NCI-H128 (cell line): Measurements from ENCODE around the gene CCDC183.
A peak's percentile ranks its signal among the peaks of the same experiment; 100 is the strongest.
"Not testable (repeated sequence)": the region's sequence is repeated elsewhere in the genome, so short reads cannot be mapped to it uniquely, and the experiment has no call there.

Experiments used
- DNase-seq: peaks from one replicate; lab custom pipeline; 2025; ENCODE audit not compliant: unreplicated experiment; lab: John Stamatoyannopoulos, UW

Gene CCDC183

DNA sequence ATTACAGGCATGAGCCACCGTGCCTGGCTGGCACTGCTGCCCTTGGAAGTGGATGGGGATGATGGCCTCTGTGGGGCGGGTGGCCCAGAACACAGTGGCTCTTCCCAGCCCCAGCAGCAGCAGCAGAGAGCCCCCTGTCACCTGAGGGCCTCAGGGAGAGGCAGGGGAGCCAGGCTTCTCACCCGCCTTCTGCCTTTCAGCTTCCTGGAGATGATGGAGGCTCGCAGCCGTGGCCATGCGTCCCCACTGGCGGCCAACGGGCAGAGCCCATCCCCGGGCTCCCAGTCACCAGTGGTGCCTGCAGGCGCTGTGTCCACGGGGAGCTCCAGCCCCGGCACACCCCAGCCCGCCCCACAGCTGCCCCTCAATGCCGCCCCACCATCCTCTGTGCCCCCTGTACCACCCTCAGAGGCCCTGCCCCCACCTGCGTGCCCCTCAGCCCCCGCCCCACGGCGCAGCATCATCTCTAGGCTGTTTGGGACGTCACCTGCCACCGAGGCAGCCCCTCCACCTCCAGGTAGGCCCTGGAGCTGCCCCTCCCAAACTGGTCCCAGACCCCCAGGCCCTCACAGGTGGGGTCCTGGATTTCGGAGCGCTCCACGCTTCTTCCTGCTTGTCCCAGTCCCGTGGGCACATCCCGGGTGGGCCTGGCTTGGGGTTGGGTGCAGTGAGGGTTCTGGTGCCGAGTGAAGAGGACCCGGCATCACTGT is 41.2 kb downstream of the CCDC183 start:
- DNase-seq: no peak

DNA sequence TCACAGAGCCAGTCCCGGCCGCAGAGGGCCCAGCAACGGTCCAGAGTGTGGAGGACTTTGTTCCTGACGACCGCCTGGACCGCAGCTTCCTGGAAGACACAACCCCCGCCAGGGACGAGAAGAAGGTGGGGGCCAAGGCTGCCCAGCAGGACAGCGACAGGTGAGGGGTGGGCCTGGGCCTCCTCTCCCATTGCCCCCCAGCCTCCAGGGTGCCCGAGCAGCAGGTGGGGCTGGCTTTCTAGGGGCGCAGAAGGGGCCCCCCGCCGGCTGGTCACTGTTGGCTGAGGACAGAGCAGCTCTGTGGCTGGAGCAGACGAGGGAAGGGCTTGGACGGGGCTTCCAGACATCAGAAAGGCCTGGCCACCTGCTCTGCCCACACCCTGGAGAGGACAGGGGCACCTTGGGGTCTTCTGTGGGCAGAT is 41.7 kb downstream of the CCDC183 start:
- DNase-seq: not testable (repeated sequence)

DNA sequence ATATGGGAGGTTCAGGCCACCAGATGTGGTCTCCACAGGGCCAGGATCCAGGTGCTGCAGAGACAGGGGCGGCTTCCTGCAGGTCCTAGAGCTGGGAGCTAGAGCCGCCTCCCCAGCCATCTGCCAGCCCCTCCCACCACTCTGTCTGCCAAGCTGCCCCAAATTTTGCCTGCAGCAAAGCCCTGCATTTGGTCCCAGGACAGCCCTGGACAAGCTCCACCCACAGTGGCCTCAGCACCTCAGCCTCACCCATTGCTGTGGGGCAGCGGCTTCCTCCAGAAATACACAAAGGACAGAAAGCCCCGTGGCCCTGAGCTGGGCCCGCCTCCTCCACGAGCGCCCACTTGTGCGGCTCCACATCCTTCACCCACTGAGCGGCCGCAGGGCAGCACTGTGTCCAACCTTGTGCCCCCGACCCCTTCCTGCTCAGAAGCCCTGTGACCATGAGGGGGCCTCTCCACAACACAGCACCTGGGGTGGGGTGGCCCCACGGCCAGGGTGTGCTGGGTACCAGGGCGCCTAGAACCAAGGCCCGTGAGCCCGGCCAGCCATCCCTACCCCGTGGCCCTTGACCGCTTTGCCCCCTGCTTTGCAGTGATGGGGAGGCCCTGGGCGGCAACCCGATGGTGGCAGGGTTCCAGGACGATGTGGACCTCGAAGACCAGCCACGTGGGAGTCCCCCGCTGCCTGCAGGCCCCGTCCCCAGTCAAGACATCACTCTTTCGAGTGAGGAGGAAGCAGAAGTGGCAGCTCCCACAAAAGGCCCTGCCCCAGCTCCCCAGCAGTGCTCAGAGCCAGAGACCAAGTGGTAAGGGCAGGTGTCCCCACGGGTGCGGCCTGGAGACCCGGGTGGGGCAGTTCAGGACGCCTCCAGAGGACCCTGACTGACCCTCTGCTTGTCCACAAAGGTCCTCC is 42.4 kb downstream of the CCDC183 start:
- DNase-seq: no peak

DNA sequence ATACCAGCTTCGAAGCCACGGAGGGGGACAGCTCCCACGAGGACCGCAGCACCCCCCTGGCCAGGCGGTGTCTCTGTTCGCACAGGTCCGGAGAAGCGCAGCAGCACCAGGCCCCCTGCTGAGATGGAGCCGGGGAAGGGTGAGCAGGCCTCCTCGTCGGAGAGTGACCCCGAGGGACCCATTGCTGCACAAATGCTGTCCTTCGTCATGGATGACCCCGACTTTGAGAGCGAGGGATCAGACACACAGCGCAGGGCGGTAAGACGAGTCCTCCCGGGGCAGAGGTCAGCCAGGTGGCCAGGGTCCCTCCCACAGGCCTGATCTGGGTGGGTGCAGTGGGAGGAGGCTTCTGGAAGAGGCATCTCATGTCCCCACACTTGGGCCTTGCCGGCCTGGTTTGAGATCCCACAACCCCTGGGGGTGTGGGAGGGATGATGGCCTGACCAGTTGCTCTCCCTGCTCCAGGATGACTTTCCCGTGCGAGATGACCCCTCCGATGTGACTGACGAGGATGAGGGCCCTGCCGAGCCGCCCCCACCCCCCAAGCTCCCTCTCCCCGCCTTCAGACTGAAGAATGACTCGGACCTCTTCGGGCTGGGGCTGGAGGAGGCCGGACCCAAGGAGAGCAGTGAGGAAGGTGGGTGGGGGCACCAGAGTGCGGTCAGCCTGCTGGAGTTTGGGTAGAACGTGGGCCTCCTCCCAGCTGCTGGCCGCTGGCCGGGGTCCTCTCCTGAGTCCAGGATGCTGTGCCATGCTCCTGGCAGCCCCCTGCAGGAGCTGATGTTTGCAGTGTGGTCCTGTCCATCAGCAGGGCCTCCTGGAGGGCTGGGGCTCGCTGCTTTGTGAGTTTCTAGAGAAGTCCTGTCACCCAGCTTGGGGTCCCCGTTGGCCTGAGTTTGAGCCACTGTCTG is 43.3 kb downstream of the CCDC183 start:
- DNase-seq: no peak

DNA sequence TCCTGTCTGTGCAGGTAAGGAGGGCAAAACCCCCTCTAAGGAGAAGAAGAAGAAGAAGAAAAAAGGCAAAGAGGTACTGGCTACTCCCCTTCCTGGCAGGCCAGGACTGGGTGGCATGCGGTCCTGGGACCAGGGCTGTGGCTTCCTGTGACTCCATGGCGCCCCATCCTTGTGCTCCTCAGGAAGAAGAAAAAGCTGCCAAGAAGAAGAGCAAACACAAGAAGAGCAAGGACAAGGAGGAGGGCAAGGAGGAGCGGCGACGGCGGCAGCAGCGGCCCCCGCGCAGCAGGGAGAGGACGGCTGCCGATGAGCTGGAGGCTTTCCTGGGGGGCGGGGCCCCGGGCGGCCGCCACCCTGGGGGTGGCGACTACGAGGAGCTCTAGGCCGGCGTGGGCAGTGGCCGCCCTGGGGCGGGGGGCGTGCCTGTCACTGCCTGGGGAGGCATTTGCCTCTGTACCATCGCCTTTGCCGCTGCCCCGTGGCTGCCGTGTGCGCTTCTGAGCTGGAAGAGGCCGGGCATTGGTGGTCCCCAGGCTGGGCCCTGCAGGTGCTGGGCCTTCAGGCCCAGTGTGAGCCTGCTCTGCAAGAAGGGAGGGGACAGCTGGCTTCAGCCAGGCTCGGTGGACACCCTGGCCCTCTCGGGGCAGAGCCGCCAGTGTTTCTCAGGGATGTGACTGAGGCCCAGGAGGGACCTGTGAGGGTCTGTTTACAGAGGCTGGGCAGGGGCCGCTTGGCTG is 44.2 kb downstream of the CCDC183 start:
- DNase-seq: no peak

DNA sequence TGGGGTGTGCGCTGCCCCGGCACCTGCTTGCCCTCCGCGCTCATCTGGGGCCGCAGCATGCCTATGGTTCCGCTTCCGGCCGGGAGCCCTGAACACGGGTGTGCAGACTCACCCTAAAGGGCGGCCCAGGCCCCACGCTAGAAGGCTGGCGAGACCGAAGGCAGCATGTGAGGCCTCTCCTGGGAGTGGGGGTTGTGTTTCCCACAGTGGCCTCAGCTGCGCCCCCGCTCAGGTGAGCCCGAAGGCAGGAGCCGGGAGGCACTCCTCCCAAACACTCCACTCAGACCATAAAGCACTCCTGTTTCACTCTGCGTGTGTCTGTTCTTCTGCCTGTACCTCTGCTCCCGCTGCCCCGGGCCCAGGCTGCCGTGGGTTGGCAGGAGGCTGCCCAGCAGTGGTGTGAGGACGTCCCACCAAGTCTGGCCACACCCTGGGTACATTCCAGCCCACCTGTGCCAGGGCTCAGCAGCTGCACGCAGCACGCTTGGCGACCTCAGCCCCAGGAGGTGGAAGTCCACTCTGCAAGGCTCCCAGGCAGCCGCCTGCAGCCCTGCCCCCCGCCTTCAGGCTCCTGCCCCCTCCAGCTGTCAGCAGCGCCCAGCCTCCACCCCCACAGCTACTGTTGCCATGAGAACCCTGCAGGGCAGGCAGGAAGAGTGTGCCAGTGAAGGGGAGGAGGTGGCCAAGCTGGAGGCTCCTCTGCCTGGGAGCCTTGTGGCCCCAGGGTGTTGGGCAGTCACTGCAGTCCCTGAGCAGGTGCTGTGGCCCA is 44.9 kb downstream of the CCDC183 start:
- peak; percentile 72 for DNase-seq

DNA sequence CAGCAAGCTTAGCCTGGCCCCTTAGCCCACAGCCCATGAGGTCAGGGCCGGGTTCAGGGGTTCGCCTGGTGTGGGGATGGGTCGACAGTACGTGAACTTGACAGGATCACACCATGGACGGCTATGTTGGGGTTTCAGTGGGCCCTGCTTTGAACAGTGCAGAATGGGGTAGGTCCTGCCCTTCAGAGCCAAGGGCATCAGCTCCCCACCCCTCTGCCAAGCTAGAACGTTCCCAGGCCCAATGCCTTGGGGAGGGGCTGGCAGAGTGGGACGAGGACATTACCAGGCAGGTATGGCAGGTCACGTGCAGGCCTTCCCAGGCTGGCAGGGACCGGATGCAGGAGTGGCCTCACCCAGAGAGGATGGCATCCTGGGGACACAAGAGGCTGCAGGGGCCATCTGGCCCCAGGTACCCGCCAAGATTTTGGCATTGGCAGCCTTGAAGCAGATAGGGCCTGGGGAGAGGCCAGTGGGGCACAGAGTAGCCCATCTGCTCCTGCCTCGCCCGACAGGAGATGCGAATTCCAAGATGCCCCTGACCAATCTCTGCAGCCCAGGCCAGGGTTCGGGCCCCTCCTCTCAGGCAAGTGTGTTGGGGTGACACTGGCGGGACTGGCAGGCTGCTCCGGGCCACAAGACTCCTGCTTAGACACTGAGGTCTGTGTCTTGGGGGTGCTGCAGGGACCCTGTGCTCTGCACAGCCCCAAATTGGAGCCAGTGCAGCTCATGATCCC is 45.7 kb downstream of the CCDC183 start:
- not testable (repeated sequence) for DNase-seq

DNA sequence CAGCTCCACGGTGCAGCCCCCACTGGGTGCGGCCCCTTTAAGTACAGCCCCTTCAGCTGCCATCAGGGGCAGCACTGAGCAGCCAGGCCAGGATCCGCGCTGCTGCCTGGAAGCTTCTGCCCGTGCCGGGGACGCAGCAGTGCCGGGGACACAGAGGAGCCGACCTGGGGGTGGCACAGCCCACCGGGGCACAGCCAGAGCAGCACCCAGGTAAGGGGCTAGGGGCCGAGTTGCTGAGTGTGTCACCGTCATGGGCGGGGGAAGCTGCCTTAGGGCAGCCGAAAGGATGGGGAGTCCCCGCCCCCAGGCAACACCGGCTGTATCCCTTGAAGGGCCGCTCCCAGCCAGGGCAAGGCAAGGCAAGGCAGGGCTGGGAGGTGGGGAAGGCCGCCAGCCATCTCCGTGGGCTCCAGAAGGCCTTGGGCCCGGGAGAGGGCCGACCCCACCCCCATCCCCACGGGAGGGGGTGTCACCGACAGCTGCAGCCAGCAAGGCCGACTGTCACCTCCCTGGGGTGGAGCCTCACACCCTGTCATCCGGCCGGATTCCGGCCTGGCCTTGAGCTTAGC is 46.3 kb downstream of the CCDC183 start, which contains the start of gene AJM1:
TSS of gene AJM1 (plus strand) at position 99 of the 569 bp plus-strand sequence. CDS start 1,937 bp downstream, outside the sequence.
- peak; percentile 62 for DNase-seq

DNA sequence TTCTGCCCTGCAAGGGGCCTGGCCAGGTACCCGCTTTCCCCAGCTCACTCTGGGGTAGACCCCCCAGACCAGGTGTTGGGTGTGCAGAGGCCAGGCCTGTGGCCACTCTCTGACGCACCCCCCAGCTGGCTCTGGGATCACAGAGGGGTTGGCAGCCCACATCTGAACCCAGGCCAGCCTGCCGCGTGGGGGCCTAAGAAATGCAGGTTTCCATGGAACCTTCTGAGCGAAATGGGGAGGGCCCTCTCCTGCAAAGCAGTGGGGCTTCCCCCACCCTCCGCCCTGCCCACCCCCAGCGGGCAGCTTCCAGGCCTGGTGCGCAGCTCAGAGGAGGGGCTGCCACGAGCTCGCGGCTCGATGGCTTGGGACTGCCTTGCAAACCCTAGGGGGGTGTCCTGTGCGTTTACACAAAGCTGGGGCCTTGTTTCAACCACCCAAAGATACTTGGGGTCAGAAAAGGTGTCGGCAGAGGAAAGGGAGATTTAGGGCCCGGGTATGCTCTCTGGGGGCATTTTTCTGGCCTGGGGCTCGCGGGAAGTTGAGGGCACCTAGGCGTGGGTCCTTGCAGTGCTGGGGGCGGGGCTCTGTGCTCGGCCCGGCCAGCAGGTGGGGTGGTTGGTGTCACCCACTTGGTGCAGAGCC is 47.1 kb downstream of the CCDC183 start:
- DNase-seq: not testable (repeated sequence)

DNA sequence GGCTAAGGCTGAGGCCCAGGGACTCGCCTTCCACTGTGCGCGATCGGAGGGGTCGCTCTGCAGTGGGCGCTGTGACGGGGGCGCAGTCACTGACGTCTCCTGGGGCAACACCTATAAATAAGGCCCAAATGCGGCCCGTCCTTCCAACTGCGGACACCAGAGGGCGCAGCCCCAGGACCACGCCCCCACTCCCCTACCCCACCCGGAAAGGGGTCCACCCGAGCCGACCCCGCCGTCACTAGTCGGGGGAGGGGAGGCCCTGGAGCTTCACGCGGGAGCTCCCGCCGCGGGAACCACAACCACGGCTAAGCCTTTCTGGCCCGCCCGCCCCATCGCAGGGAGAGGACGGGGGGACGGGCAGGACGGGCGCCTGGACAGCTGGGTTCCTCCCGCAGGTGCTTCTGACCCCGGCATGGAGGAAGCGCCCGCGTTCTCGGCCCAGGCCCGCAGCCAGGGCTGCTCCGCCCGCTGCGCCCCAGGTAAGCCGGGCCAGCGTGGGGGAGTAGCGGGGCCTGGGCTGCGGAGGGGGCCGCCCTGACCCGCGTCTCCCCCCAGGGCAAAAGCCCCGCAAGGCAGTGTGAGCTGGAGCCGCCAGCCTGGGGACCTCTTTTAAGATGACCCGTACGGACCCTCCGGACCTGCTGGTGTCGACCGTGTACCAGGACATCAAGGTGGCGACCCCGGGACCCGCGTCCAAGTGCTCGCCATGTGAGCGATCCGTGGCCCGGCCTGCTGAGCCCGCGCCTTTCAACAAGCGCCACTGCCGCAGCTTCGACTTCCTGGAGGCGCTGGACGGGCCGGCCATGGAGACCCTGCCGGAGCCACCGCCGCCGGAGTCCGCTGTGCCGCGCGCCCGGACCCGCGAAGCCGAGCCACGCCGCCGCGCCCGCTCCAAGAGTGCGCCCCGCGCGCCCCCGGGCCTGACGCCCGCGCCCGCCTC is 47.9 kb downstream of the CCDC183 start:
- not testable (repeated sequence) for DNase-seq

DNA sequence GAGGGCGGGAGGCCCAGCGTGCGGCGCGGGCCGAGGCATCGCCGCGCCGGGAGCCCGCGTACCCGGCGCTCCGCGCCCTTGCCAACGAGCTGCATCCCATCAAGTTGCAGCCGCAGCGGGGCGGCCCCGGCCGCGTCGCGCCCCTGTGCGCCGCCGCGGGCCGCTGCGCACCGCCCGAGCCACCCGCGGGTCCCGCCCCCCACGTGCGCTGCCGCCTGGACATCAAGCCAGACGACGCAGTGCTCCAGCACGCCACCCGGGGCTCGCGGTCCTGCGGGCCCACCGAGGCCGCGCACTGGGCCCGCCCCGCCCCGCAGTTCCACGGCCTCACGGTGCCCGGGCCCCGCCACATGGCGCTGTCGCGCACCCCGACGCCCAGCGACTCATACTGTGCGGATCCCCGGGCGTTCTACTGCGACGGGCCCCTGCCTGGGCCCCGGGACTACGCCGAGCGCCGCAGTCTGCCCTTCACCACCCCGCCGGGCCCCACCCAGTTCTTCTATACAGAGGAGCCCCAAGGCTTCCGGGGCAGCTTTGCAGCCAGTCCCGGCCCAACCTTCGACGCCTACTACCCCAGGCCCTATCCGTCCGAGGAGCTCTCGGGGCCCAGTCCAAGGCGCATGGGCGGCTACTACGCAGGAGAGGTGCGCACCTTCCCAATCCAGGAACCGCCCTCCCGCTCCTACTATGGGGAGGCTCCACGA is 48.8 kb downstream of the CCDC183 start:
- DNase-seq: no peak

DNA sequence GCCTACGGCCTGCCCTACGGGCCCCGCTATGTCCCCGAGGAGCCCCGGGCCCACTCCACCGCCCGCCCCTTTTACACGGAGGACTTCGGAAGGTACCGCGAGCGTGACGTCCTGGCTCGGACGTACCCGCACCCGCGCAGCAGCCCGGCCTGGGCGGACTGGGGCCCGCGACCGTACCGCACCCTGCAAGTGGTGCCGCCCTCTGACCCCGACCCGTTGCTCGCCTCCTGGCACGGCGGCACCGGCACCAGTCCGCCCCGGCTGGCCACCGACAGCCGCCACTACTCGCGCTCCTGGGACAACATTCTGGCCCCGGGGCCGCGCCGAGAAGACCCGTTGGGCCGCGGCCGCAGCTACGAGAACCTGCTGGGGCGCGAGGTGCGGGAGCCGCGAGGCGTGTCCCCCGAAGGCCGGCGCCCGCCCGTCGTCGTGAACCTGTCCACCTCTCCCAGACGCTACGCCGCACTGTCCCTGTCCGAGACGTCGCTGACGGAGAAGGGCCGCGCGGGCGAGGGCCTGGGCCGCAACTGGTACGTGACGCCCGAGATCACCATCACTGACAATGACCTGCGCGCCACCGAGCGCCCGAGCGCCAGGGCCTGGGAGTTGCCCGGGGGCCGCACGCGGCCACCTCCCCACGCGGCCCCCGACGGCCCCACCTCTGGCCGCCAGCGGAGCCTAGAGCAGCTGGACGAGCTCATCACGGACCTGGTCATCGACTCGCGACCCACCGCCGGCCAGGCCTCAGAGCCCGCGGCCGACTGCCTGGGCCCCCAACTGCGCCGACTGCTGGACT is 49.5 kb downstream of the CCDC183 start:
- DNase-seq: no peak

DNA sequence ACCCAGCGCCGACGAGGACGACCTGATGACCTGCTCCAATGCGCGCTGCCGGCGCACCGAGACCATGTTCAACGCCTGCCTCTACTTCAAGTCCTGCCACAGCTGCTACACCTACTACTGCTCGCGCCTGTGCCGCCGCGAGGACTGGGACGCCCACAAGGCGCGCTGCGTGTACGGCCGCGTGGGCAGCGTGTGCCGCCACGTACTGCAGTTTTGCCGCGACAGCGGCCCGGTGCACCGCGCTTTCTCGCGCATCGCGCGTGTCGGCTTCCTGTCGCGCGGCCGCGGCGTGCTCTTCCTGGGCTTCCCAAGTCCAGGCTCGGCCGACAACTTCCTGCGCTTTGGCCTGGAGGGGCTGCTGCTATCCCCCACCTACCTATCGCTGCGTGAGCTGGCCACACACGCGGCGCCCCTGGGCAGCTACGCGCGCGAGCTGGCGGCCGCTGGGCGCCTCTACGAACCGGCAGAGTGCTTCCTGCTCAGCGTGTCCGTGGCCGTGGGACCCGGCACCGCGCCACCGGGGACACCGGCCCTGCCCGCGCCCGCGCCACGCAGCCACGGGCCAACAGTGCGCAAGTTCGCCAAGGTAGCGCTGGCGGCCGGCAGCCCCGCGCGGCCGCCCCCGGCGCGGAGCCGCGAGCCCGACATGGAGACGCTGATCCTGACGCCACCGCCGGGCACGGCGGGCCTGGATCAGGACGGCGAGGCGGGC is 50.4 kb downstream of the CCDC183 start:
- DNase-seq: no peak

DNA sequence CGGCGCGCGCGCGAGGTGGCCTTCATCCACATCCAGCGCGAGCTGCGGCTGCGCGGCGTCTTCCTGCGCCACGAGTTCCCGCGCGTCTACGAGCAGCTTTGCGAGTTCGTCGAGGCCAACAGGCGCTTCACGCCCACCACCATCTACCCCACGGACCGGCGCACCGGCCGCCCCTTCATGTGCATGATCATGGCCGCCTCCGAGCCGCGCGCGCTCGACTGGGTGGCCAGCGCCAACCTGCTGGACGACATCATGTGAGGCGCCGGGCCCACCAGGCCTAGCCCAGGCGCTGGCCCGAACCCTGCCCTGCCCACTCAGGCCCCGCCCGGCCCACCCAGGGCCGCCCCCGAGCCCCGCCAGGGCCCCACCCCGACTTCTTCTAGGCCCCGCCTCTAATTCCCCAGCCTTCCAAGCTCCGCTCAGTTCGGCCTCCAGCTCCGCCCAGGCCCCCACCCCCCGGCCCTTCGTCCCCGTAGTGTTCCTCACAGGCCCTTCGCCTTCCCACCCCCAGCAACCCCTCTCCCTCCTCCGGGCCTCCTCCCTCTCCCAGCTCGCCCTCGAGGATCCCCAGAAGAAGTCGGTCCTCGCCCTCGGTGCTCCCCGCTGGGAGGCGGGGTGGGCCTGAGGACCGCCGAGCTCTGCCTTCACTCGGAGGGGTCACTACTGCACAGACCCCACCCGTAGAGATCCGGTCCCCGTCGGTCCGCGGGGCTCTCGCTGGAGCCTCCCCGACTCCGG is 51.1 kb downstream of the CCDC183 start:
- DNase-seq: no peak
